ENCODE data around the gene HES7.

Gene HES7

DNA sequence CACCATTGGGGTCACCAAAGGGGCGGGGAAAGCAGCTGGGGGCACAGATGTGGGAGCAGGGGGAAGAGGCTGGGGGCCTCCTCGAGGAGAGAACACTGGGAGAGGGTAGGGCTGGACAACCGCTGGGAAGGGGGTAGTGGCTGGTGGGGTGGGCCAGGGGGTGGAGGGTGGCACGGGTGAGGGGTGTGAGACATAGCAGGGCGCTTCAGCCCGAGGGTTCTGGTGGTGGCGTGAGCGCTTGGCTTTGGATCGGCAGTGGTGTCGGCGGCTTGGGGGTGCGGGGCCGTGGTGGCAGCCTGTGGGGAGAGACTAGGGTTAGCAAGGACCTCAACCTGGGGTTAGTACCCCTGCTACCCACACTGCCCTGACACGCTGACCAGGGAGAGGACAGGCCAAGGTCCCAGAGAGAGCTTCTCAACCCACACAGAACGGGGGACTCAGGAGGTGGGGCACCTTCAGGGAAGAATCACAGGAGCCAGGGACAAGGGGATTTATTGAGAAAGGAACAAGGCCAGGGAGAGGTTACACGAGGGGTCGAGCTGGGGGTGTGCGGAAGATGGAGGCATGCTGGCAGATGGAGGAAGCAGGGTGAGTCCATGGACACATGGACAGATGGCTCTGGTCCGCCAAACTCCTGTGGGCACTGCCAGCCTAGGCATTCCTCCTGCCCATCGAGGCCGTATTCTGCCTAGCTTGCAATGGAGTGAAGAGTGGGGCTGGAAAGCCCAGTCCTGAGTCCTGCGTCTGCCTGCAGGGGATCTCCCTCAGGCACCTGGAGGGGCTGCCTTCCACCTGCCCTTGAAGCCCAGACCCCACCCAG, 19.9 kb upstream of the HES7 start:
- Histone ChIP-seq H3K9me3 (no peaks in the 10 kb centered on the region), H3K4me3 (no peak overlapping the region), H3K4me1 (no peaks in the 10 kb centered on the region), H3K36me3 (replicated peaks) (peaks cover 68% of the 10 kb centered on the region), H3K27me3 (ENCODE audit: low read depth) (no peaks in the 10 kb centered on the region)
- DNase-seq (ENCODE audit: low spot score in 2 of 2) = no peak
- in situ Hi-C loops (cut with MboI; ENCODE audit: low sequenced_read_pairs) = no loop called here

DNA sequence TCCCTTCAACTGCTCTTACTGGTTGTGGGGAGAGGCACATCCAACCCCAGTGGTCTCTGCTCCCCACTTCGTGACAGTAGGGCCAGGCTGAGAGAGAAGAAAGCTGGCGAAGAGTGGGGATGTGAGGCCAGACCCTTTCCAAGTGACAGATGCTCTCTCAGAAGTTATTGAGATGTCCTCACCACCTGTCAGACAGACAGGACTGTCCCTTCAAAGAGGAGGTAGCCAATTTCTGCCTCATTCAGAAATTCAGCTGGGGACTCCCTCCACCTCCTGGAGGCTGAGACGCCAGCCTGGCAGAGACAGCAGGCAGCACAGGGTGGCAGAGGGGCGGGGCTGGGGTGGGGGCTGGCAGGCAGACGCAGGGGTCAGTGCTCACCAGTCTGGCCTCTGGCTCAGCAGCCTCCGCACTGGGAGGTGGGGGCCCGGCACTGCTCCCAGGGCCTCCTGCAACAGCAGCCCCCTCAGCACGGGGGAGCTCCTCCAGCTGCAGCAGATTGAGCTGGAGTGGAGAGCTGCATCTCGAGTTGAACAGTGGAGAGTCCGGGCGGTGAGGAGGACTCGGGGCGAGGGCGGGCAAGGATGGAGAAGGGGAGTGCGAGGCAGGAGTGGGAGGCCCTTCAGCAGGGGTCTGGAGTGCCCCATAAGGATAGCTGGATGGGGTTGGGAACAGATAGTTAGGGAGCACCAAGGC, 19.1 kb upstream of the HES7 start:
- in situ Hi-C loops (cut with MboI; ENCODE audit: low sequenced_read_pairs) = no loop called here
- Histone ChIP-seq H3K27me3 (ENCODE audit: low read depth) (no peaks in the 10 kb centered on the region), H3K9me3 (no peaks in the 10 kb centered on the region), H3K36me3 (replicated peaks) (peaks cover 61% of the 10 kb centered on the region), H3K4me3 (no peak overlapping the region), H3K4me1 (peaks cover 4% of the 10 kb centered on the region)
- no peak for DNase-seq (ENCODE audit: low spot score in 2 of 2)

DNA sequence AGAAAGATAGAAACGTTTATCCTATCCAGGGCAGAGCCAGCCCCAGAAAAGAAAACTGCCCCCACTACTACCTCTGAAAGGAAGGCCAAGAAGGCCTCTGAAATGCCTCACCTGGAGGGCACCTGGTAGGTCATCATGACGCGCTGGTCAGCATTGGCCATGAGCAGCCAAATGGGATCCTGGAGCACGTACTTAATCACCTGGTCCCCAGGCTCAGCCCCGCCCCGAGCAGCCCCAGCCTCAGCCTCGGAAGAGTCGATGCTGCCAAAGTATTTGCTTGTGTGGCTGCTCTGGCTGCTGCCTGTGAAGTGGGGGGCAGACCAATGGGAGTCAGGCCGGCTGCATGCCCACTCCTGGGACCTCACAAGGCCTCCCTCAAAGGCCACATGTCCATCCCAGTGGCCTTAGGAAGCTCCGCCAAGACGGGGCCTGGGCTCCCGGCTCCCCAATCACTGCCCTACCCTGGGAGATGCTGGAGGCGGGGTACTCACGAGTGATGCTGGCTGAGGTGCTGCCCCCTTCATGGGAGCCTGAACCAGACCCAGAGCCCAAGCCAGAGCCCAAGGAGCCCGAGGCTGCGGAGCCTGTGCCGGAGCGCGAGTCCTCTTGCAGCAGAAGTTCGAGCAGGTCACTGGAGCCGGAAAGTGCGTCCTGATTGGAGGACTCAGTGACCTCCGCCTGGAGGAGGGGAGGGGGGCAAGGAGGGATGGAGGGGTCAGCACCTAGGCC, 18.4 kb upstream of the HES7 start:
- no peaks in the 10 kb centered on the region for H3K9me3 ChIP-seq
- in situ Hi-C loops (cut with MboI; ENCODE audit: low sequenced_read_pairs) = no loop called here
- no peaks in the 10 kb centered on the region for H3K27me3 ChIP-seq (ENCODE audit: low read depth)
- no peak overlapping the region for H3K4me3 ChIP-seq
- H3K36me3 ChIP-seq (replicated peaks) = peaks cover 54% of the 10 kb centered on the region
- no peak for DNase-seq (ENCODE audit: low spot score in 2 of 2)
- H3K4me1 ChIP-seq = peaks cover 9% of the 10 kb centered on the region

DNA sequence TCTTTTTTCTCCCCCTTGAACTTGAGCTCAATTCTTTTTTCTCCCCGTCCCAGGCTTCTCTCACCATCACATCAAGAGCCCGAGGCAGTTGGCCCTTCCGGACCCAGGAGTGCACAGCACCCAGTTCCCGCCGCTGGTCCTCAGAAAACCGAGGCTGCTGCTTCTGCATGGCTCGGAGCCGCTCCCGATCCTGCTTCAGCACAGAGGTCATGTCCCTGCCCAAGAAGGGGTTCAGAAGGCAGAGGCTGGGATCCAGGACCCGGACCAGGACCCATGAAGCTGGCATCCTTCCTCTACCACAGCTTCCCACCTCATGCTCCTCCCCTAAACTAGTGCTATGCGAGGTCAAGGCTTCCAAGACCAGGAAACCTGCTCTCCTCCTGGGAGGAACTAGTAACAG, 17.8 kb upstream of the HES7 start:
- H3K4me1 ChIP-seq = peaks cover 9% of the 10 kb centered on the region
- no peaks in the 10 kb centered on the region for H3K27me3 ChIP-seq (ENCODE audit: low read depth)
- H3K36me3 ChIP-seq (replicated peaks) = peaks cover 49% of the 10 kb centered on the region
- in situ Hi-C loops (cut with MboI; ENCODE audit: low sequenced_read_pairs) = no loop called here
- H3K9me3 ChIP-seq = no peaks in the 10 kb centered on the region
- H3K4me3 ChIP-seq = no peak overlapping the region
- no peak for DNase-seq (ENCODE audit: low spot score in 2 of 2)

DNA sequence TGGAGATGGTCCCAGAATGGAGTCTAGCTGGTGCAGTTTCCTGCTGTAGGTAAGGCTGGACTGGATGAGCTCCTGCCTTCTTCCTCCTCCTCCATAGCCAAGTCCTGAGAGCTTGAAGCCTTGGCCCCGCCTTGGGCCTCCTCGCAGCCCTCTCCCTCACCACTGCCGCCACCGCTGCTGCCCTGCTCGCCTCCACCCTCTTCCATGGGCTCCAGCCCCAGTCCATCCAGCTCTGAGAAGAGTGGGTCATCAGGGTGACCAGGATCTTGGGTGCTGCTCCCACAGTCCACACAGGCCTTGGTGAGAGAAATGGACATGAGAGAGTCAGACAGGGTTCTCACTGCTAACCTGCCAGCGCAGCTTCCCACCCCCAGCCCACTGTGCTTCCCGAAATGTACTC, 17.1 kb upstream of the HES7 start:
- no peaks in the 10 kb centered on the region for H3K9me3 ChIP-seq
- H3K27me3 ChIP-seq (ENCODE audit: low read depth) = no peaks in the 10 kb centered on the region
- H3K4me3 ChIP-seq = no peak overlapping the region
- no peak for DNase-seq (ENCODE audit: low spot score in 2 of 2)
- peaks cover 9% of the 10 kb centered on the region for H3K4me1 ChIP-seq
- H3K36me3 ChIP-seq (replicated peaks) = peaks cover 43% of the 10 kb centered on the region
- in situ Hi-C loops (cut with MboI; ENCODE audit: low sequenced_read_pairs) = no loop called here

DNA sequence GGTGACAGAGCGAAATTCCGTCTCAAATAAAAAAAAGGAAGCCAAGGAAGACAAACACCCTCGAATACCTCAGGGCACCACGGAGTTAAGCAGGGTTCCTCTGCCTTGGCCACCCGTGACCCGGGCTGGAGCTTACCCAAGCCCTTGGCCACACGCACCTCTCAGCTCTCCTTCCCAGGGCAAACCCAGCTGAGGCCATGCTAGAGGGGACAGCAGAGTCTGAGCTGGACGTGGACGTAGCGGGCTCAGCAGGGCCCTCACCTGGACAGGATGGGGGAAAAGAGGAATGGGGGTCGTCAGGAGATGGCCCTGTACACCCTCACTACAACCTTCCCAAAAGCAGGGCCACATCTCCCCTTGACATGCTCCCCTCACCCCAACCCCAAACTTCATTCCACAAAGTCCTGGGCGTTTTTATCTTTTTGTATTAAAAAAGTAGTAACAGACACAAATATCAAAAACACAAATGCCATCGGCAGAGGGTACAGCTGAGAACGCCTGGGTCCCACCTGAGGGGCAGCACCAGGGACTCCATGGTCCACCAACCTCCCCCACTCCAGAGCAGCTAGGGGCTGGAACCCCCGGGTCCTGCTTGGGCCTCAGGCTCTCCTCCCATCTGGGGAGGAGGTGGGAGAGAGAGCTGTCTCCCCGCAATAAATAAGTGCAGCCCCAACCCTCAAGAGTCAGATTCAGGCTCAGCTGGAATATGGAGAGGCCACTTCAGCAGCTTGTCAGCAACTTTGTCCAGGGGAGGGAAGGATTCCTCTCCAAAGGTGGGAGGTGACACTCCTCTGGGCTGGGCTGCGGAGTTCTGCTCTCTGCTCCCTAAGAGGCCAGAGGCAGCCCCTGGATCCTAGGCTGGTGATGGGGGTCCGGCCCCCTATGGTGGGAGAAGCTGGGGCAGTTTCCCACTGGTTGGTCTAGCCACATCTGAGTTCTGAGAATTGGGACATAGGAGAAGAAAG, 16.4 kb upstream of the HES7 start:
- H3K36me3 ChIP-seq (replicated peaks) = peaks cover 38% of the 10 kb centered on the region
- DNase-seq (ENCODE audit: low spot score in 2 of 2) = no peak
- no peaks in the 10 kb centered on the region for H3K9me3 ChIP-seq
- H3K4me3 ChIP-seq = no peak overlapping the region
- in situ Hi-C loops (cut with MboI; ENCODE audit: low sequenced_read_pairs) = no loop called here
- no peaks in the 10 kb centered on the region for H3K27me3 ChIP-seq (ENCODE audit: low read depth)
- peaks cover 9% of the 10 kb centered on the region for H3K4me1 ChIP-seq

DNA sequence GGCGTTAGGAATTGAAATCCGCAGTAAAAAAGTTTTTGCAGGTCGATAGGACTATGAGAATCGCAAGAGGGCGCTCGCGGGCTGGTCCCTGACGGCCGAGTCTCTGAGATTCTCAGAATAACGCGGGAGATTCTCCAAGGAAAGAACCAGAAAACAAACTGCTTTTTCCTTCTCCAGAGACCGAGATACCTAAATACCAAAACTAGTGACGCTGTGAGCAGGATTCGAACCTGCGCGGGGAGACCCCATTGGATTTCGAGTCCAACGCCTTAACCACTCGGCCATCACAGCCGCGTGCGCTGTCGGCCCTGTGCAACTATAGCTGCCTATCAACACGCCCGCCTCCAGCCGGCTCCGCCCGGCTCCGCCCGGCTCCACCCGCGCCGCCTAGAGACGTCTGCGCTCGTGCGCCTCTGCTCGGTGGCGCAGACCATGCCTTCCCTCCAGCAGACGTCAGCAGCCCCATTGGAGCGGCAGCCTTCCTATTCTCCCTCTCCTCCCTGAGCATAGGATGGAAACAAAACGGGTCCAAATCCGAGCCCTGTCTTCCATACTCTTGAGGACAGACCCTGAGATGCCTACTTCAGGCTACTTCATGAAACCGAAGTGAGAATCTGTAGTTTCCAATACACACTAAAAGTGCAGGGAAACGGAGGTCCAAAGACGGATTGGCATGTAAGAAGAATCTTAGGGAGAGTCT, 14.9 kb upstream of the HES7 start:
- in situ Hi-C loops (cut with MboI; ENCODE audit: low sequenced_read_pairs) = no loop called here
- peaks cover 13% of the 10 kb centered on the region for H3K4me1 ChIP-seq
- H3K9me3 ChIP-seq = no peaks in the 10 kb centered on the region
- H3K27me3 ChIP-seq (ENCODE audit: low read depth) = no peaks in the 10 kb centered on the region
- peak; percentile 97 for DNase-seq (ENCODE audit: low spot score in 2 of 2)
- peak overlapping the region; percentile 43 for H3K4me3 ChIP-seq
- H3K36me3 ChIP-seq (replicated peaks) = peaks cover 29% of the 10 kb centered on the region

DNA sequence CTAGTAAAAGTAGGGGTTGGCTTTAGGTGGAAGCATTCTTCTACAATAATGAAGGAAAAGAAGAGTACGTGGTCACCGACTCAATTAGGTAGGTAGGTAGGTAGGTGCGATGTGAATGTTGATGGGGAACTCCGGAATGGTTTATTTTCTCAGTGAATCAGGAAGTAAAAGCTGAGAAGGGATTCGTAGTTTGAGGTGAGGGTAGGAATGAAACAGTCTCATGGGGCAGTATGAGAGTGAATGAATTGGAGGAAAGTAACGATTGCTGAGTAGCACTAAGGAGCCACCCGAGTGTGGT, 14.4 kb upstream of the HES7 start:
- peaks cover 16% of the 10 kb centered on the region for H3K4me1 ChIP-seq
- H3K9me3 ChIP-seq = no peaks in the 10 kb centered on the region
- H3K27me3 ChIP-seq (ENCODE audit: low read depth) = no peaks in the 10 kb centered on the region
- in situ Hi-C loops (cut with MboI; ENCODE audit: low sequenced_read_pairs) = no loop called here
- H3K36me3 ChIP-seq (replicated peaks) = peaks cover 27% of the 10 kb centered on the region
- DNase-seq (ENCODE audit: low spot score in 2 of 2) = no peak
- peak overlapping the region; percentile 43 for H3K4me3 ChIP-seq

DNA sequence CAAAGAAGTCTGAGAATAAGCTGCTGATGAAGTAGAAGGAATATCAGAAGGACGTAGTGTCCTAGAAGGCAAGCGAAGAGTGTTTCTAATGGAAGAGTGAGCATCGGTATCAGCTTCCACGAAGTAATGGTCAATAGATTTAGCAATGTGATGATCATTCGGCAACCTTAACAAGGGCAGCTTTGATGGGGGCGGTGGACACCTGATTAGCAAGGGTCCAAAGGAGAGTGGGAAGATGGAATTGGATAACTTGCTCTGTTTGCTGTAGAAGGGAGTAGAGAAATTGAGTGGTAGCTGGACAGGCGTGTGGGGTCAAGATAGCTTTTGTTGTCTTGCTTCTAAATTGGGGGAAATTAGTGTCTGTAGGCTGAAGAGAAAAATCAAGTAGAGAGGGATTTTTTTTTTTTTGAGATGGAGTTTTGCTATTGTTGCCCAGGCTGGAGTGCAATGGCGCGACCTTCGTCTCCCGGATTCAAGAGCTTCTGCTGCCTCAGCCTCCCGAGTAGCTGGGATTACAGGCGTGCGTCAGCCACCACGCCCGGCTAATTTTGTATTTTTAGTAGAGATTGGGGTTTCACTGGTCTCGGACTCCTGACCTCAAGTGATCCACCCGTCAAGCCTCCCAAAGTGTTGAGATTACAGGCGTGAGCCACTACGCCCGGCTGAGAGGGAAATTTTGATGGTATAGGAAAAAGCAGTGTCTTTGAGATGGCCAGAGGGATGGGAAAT, 13.9 kb upstream of the HES7 start:
- Histone ChIP-seq H3K36me3 (replicated peaks) (peaks cover 27% of the 10 kb centered on the region), H3K4me1 (peaks cover 16% of the 10 kb centered on the region), H3K9me3 (no peaks in the 10 kb centered on the region), H3K4me3 (peak overlapping the region; percentile 43), H3K27me3 (ENCODE audit: low read depth) (no peaks in the 10 kb centered on the region)
- DNase-seq (ENCODE audit: low spot score in 2 of 2) = no peak
- in situ Hi-C loops (cut with MboI; ENCODE audit: low sequenced_read_pairs) = no loop called here

DNA sequence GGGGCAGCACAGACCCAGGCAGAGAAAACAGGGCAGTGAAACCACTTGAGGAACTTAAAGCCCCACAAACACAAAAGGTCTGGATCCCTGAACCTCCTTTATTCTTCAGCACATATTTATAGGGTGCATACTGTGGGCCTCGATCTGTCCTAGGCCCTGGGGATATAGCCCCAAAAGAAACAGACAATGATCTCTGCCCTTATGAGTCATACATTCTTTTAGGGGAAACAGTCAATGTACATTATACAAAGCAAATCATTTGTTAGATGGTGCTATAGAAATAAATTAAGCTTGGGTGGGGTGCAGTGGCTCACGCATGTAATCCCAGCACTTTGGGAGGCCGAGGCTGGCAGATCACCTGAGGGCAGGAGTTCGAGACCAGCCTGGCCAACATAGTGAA, 10.0 kb upstream of the HES7 start:
- Histone ChIP-seq H3K27me3 (ENCODE audit: low read depth) (no peaks in the 10 kb centered on the region), H3K4me3 (no peak overlapping the region), H3K9me3 (no peaks in the 10 kb centered on the region), H3K36me3 (replicated peaks) (no peaks in the 10 kb centered on the region), H3K4me1 (peaks cover 16% of the 10 kb centered on the region)
- in situ Hi-C loops (cut with MboI; ENCODE audit: low sequenced_read_pairs) = no loop called here
- no peak for DNase-seq (ENCODE audit: low spot score in 2 of 2)

DNA sequence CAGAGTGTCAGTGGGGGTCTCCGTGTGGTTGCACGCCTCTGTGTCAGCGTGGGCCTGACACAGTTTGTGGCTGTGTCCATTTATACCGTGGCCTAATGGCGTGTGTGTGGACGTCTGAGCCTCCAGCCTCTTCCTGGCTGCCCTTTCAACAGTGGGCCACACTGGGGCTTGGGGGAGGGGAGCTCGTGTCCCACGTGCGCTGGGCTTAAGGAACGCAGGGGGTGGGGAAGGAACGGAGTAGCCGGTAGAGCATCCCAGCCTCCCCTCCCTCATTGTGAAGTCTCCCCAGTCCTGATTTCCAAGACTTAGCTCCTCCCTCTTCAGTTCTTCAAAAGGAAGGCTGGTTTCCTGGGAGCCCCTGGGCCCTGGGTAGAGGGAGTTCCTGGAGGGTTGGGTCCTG, 9.5 kb upstream of the HES7 start:
- DNase-seq (ENCODE audit: low spot score in 2 of 2) = peak in 1 of 2 experiments; percentile 60
- in situ Hi-C loops (cut with MboI; ENCODE audit: low sequenced_read_pairs) = no loop called here
- H3K36me3 ChIP-seq (replicated peaks) = no peaks in the 10 kb centered on the region
- H3K27me3 ChIP-seq (ENCODE audit: low read depth) = no peaks in the 10 kb centered on the region
- no peak overlapping the region for H3K4me3 ChIP-seq
- peaks cover 16% of the 10 kb centered on the region for H3K4me1 ChIP-seq
- H3K9me3 ChIP-seq = no peaks in the 10 kb centered on the region

DNA sequence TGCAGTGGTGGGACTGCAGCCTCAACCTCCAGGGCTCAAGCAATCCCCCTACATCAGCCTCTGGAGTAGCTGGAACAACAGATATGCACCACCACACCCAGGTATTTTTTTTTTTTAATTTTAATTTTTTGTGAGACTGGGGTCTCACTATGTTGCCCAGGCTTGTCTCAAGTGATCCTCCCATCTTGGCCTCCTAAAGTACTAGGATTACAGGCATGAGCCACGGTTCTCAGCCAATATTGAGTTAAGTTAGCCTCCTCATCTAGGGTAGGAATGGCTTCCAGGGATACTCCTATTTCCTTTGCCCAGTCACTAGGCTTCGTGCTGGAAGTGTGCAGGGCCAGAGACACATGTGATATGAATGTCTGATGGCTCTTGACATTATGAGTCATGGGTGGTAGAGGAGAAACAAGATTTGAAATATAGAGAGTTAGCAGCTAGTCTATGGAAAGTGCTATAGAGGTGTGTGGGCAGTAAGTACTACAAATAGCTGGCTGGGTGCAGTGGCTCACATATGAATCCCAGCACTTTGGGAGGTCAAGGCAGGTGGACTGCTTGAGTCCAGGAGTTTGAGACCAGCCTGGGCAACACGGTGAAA, 8.0 kb upstream of the HES7 start:
- Histone ChIP-seq H3K9me3 (no peaks in the 10 kb centered on the region), H3K27me3 (ENCODE audit: low read depth) (no peaks in the 10 kb centered on the region), H3K4me3 (no peak overlapping the region), H3K4me1 (peaks cover 9% of the 10 kb centered on the region), H3K36me3 (replicated peaks) (no peaks in the 10 kb centered on the region)
- no peak for DNase-seq (ENCODE audit: low spot score in 2 of 2)
- in situ Hi-C loops (cut with MboI; ENCODE audit: low sequenced_read_pairs) = no loop called here
